ENCODE measurements around the gene USP13.

DNA sequence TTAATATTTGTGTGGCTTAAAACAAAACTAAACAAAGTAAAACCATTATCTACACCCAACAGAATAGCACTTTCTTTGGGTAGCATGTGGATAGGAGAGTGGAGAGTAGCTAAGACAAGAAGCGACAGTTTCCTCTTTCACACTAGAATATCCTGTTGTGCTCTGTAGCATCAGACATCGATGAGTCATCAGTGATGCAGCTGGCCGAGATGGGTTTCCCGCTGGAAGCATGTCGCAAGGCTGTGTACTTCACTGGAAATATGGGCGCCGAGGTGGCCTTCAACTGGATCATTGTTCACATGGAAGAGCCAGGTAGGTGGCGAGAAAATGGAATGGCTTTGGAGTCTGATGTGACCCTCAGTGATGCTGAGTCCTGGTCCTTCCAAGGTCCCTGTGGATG is 108.1 kb downstream of the USP13 start:
- no peak for TF ChIP-seq POLR2AphosphoS5 (IDR thresholded peaks at IDR 0.05)
- TF ChIP-seq, protein P1, sequence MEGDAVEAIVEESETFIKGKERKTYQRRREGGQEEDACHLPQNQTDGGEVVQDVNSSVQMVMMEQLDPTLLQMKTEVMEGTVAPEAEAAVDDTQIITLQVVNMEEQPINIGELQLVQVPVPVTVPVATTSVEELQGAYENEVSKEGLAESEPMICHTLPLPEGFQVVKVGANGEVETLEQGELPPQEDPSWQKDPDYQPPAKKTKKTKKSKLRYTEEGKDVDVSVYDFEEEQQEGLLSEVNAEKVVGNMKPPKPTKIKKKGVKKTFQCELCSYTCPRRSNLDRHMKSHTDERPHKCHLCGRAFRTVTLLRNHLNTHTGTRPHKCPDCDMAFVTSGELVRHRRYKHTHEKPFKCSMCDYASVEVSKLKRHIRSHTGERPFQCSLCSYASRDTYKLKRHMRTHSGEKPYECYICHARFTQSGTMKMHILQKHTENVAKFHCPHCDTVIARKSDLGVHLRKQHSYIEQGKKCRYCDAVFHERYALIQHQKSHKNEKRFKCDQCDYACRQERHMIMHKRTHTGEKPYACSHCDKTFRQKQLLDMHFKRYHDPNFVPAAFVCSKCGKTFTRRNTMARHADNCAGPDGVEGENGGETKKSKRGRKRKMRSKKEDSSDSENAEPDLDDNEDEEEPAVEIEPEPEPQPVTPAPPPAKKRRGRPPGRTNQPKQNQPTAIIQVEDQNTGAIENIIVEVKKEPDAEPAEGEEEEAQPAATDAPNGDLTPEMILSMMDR (IDR thresholded peaks at IDR 0.05), result no peak
